GM18505 (cell line): ENCODE measurements around the gene METTL25.
A peak's percentile ranks its signal among the peaks of the same experiment; 100 is the strongest.
"Not testable (repeated sequence)": the region's sequence is repeated elsewhere in the genome, so short reads cannot be mapped to it uniquely, and the experiment has no call there.

Source experiments
- ATAC-seq: cut with Tn5 transposase; IDR thresholded peaks from one replicate; pipeline ENCODE4 v1.9.1; 2021; ENCODE audit not compliant: unreplicated experiment
- POLR2A ChIP-seq: IDR thresholded peaks from 4 replicates; pipeline ENCODE4 v1.6.1; 2011; ENCODE audit warnings: borderline replicate concordance; ENCODE audit not compliant: insufficient read depth, insufficient read length; ENCODE audit errors: extremely low read depth

The METTL25 gene

GRCh38 chr12:82358200-82359114 lies at the start of gene METTL25, which contains the start of gene CCDC59:
Gene METTL25 (plus strand): TSS chr12:82358529. CDS start chr12:82358566, 37 bp downstream.
Gene CCDC59 (minus strand): TSS chr12:82358387. CDS start chr12:82358376, 11 bp downstream.
- peak; percentile 92 for TF ChIP-seq POLR2A
- peak; percentile 96 for ATAC-seq

- TF ChIP-seq POLR2A: no peak
- no peak for ATAC-seq
Observed at GRCh38 chr12:82314406-82314892, 43.9 kb upstream of the METTL25 start.

GRCh38 chr12:82319276-82319675 lies 39.1 kb upstream of the METTL25 start:
- TF ChIP-seq POLR2A: no peak
- ATAC-seq: no peak

- no peak for ATAC-seq
- no peak for TF ChIP-seq POLR2A
Observed at GRCh38 chr12:82325540-82326336, 32.6 kb upstream of the METTL25 start.

GRCh38 chr12:82326905-82327503 lies 31.3 kb upstream of the METTL25 start:
- no peak for TF ChIP-seq POLR2A
- ATAC-seq: no peak

GRCh38 chr12:82327861-82328260 lies 30.5 kb upstream of the METTL25 start:
- no peak for TF ChIP-seq POLR2A
- ATAC-seq: no peak

- TF ChIP-seq POLR2A: no peak
- ATAC-seq: no peak
Observed at GRCh38 chr12:82329508-82329907, 28.8 kb upstream of the METTL25 start.

- TF ChIP-seq POLR2A: no peak
- ATAC-seq: no peak
Observed at GRCh38 chr12:82350161-82350560, 8.2 kb upstream of the METTL25 start.

- no peak for ATAC-seq
- no peak for TF ChIP-seq POLR2A
Observed at GRCh38 chr12:82351390-82351789, 6.9 kb upstream of the METTL25 start.

- no peak for TF ChIP-seq POLR2A
- no peak for ATAC-seq
Observed at GRCh38 chr12:82357340-82357739, 989 bp upstream of the METTL25 start.

- TF ChIP-seq POLR2A: no peak
Observed at GRCh38 chr12:82357845-82358199, 507 bp upstream of the METTL25 start.

GRCh38 chr12:82359115-82359478 lies 768 bp downstream of the METTL25 start:
- no peak for ATAC-seq
- no peak for TF ChIP-seq POLR2A

More at GRCh38 chr12:82357845-82358199, 507 bp upstream of the METTL25 start:
- ATAC-seq: no peak

GRCh38 chr12:82360834-82361233 lies 2.5 kb downstream of the METTL25 start:
- not testable (repeated sequence) for ATAC-seq
